ENCODE measurements around the gene CD14.

GRCh38 chr5:140637371-140638100, 4.6 kb upstream of the CD14 start:
- no peak for TF ChIP-seq CTCF (conservative IDR thresholded peaks at IDR 0.05; ENCODE audit: low read depth, low read length)
- no peak for TF ChIP-seq EZH2phosphoT487 (IDR thresholded peaks at IDR 0.05; ENCODE audit: borderline replicate concordance, low read length)
